GM19099 (cell line): ENCODE data around the gene DSCAM.

Experiments used
- POLR2A ChIP-seq: IDR thresholded peaks from 3 replicates; pipeline ENCODE4 v1.6.1; 2011; ENCODE audit warnings: low read depth; ENCODE audit not compliant: insufficient read length; ENCODE audit errors: extremely low read depth

DSCAM gene

DNA sequence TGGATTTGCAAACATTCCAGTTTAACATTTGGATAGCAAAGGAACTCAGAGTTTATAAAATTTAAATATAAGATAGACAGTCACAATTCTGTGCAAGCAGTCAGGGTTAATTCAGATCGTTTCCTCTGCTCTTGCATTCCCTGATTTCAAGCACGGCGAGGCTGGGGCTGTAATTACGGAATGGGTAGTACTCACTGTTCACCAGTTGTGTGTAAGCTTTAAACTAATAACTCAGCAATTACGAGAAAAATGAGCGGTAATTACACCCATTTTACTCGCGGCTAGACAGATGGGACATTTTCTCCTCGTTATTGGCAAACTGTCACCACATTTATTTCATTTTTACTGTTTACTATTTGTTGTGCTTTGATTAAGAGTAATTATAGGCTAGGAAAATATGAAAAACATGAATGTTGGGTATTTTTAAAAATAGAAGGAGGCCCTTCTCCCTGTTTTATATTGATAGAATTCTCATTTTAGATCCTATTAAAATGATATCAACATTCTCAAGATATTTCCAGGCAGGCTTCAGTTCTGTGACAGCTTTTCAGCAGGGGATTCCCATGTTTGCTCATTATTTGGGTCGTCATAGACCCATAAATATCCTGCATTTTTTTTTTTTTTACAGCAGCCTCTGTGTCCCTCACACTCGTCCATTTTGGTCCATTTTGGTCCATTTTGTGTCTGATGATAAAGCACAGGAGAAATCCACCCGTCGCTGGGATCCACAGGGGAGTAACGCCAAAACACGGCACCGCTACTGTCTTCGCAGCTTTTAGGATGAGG is 208.3 kb downstream of the DSCAM start:
- no peak for TF ChIP-seq POLR2A

DNA sequence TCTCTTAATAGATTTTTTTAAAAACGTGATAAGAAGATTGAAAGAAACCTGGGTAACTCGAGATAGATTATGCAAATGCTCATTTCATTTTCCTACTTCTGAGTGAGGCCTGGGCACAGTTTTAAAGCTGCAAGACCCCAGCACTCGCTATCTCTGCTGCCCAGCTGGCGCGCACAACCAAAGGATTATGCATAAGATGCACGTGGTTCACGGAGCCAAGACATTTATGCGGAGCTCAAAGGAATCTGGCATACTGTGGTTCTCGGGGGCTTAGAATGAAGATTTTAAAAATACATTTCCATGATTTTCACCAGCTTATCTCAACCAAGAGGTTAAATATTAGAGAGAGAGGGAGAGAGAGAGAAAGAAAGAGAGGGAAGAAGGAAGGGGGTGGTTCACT is 210.9 kb downstream of the DSCAM start:
- TF ChIP-seq POLR2A, result no peak

DNA sequence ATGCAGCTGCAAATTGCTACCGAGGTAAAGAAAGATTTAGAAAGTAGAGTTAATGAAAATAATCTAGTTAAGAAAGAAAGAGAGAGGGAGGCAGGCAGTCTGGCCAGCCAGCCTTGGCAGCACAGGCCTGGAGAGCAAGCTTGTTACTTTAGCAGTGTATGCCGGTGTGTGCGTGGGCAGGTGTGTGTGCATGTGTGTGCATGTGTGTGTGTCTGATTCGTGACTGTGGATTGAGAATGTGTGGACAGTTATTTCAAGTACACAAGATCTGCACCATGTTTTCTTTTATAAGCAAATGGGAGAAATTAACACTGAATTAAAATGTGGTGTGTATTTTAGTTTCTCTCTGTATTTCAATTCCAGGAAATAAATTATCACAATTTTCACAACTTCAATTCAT is 211.6 kb downstream of the DSCAM start:
- TF ChIP-seq POLR2A, result no peak

DNA sequence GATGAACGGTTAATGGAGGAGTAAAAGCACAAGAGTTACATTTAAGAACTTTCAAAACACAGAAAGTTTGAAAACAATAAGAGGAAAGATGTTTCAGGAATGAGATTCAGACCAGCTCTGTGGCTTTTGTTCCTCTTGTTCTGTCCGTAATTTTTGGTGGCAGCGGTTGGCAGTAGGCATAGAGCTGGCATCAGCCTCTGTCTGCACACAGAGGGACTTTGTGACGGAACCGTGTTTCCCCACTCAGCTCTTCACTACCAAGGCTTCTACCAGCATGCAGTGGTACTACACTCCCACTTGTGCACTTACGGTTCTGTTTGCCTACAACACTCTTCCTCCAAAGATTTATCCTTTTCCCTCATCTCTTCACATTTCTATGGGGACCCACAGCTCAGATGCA is 212.8 kb downstream of the DSCAM start:
- no peak for TF ChIP-seq POLR2A

DNA sequence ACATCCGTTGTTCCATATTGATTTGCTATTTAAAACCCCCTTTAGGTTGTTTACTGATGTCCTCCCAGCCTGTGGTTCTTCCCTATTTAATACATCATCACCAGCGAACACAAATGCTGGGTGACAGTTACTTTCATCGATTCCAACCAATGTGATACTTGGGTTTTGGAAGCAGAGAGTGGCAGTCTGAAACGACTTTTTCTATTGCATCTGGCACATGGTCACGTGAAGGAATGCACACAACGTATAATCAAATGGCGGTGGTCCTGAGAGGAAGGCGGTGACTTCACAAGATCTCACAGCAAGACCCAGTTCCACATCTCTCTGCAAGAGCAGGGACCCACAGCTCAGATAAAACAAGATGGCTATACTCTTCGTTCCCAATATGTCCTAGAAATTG is 213.9 kb downstream of the DSCAM start:
- TF ChIP-seq POLR2A, result no peak

DNA sequence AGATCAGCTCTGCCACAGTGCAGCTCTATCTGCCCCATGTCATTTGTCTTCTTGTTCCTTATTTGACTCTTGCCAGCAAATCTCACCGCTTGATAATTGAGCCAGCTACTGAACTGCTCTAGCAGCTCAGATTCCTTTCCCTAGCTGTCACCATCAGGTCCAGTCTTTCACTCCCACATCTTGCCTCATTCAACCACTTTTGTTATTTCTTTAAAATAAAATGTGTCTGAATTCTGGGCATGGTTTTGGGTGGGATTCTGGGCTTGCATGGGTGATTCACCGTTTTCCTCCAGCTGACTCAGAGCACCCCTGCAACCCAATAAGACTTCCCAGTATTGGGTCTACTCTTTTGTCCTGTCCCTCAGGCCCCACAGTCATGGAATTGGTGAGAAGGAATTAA is 215.7 kb downstream of the DSCAM start:
- TF ChIP-seq POLR2A, result no peak

DNA sequence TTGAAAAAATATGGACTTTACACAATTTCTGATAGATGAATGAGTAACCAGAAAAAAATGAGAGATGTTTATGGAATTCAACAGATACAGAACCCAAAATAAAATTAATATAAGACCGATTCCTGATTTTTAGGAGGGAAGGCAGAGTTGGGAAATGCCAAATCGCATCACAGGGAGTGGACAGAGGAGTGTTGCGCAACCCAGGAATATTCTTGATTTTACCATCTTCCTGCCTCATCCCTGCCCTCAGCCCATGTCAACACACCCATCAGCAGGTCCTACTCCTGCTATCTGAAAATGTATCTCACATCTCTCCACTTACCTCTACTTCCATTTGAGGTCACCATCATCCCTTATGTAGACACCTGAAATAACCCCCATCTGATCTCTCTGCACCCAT is 221.0 kb downstream of the DSCAM start:
- no peak for TF ChIP-seq POLR2A

DNA sequence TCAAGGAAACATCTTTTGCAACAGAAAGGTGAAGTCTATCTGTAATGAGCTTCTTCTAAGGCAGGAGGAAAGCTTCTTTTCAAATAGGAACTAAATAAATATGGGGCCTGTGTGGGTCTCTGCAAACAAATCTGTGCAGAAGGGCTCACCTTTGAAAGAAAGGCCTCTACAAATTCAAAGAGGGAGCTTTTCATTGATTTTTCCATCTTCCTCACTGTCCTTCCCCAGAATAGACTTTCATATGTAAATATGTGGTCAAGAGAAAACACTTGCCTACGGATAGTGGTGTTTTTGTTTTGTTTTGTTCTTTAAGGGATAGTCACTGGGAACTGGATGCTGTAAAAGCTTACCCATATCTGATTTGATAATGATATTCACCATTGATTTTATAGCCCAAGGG is 223.4 kb downstream of the DSCAM start:
- TF ChIP-seq POLR2A, result no peak

DNA sequence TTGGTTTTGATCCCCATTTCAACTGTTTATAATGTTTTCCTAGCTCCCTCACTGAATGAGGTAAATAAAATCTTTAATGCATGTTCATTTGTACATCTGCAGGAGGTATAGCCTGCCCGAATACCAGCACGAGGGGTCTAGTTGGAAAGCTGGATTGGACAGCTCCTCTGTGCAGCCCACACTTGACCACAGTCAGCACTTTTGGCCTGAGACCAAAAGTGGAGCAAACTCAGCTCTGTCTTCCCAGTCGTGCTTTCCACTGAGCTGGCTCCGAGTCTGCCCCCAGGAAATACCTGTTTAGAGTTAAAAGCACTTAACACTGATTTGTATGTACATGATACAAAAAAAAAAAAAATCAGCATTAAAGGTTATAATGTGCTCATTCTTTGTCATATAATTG is 224.4 kb downstream of the DSCAM start:
- no peak for TF ChIP-seq POLR2A

DNA sequence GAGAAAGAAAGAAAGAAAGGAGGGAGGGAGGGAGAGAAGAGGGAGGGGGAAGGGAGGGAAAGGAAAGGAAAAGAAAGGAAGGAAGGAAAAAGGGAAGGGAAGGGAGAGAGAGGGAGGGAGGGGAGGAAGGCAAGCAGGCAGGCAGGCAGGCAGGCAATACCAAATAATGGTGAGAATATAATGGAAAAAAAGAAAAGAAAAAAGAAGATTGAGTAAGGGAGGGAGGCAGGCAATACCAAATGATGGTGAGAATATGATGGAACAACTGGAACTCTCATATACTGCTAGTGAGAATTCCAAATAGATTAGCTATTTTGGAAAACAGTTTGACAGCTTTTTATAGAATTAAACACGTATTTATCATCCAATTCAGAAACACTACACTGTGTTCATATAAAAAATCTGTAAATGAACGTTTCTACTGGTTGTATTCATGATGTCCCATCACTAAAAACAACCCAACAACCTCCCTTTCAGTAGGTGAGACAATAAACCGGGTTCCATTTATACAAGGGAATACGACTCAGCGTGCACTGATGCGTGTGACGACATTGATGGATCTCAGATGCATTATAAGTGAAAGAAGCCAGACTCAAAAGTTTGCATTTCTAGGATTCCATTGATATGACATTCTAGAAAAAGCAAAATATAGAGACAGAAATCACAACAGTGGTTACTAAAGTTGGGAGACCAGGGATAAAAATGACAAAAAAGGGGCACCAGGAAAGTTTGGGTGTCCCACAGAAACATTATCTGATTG is 226.4 kb downstream of the DSCAM start:
- no peak for TF ChIP-seq POLR2A

DNA sequence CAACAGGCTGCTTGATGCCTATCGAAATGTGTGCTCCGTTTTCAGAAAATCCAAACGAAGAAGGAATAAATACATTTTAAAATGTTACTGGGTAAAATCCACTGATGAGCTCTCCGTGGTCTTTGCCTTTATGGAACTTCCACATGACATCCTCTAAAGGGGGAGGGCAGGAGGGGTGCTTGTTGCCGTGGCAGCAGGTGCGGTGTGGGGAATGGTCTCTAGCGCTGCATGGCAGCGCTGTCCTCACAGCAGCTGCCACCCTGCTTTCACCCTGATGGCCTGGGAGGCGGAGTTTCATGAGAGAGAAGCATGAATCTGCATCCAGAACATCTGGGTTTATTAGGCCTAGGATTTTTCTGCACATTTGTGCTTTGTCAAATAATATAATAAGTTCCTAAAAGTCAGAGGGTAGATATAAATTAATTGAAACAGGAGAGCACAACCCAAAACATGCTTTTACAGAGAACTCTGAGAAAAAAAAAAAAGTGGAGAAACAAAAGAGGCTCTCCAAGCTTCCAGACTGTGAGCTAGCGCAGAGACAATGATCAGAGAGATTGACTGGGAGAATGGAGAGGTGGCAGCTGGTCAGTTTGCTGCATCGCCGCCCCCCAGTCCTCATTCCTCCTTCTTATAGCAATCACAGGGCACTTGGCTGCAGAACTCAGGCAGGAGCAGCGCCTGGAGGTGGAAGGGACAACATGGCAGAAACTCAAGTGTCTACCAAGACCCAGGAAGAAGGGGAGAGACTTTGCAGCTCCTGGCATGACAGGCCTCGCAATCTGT is 228.6 kb downstream of the DSCAM start:
- no peak for TF ChIP-seq POLR2A

DNA sequence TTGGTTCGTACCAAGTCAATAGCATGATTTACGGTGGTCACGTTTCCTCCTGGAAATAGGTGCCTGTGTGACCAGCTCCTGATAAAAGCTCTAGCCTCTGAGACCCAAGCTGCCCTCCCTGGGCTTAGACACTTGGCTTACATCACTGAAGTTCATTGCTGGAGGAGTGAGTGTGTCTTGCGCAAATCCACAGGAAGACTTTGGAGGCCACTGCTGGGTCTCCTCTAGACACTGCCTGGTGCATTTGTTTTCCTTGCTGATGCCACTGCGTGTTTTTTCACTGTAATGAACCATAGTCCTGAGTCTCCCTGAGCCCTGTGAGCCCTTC is 230.6 kb downstream of the DSCAM start:
- TF ChIP-seq POLR2A, result no peak

DNA sequence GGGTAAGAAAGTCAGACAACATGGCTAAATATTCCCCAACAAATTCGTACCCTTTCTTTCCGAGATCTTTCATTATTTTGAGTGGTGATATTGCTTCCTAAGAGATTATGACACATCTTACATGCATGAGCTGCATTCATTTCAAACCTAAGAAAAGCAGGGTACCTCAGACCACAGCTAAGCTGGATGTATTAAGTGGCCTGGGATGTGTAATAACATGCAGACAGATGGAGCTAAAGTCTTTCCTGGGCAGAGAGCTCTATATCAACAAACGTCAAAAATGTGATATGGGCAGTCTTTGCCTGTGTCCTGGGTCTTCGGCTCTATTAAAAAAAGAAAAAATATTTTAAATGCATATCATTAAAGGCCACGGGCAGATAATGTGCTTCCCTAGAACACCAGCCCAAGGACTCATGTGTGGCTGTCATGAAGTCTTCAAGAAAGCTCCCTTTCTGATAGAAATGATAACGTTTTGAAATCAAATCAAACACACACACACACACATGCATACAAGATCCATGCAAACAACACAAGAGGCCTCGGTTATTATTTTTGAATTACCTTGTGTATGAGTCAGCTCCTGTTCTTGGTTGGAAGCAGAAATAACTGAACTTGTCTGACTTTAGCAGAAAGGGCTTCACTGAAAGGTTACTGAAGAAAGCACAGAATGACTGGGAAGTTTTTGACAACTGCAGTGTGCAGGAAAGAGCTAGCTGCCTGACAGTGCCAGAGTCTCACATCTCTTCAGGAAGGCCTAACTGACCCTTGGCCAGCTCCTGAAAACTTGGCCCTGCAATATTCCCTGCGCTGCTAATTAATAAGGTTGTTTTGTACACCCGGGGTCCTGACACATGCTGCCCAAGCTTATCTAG is 231.2 kb downstream of the DSCAM start:
- no peak for TF ChIP-seq POLR2A

DNA sequence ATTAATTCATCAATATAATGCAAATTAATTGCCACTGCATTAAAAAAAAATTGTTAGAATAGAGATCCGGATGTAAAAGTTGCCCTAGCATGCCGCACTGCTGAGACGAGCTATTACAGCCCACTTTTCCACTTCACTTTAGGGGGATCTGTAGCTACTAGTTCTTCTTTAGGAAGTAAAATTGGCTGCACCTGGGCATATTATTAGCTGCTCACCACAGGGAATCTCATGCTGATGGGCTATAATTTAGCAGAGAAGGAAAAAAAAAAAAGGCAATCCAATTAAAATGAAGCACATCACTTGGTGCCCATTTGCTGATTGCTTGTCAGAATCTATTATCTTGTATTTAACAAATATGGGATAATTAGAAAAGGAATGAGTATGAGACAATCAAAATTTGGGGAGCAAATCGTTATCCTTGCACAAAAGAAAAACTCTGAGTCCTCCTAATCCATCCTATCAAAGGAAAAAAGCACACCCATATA is 233.4 kb downstream of the DSCAM start:
- TF ChIP-seq POLR2A, result no peak

DNA sequence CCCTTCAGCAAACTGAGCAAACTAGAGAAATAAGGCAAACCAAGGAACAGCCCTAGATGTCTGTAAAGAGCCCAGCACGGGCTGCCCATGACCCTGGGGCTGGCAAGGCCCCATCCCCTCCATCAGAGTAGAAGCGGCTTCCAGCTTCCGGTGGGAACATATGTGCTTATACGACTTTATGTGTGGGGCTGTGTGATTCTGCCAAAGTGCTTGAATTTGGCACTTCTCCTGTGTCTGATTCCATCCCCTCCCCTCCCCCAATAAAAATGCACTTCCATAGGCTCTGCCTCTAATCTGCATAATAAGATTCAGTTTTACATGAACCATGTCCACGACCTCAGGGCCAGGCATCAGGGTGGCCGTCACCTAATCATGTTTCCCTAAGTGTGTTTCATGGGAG is 236.6 kb downstream of the DSCAM start:
- TF ChIP-seq POLR2A, result no peak
